ENCODE measurements around the gene EOMES.

The EOMES gene

DNA sequence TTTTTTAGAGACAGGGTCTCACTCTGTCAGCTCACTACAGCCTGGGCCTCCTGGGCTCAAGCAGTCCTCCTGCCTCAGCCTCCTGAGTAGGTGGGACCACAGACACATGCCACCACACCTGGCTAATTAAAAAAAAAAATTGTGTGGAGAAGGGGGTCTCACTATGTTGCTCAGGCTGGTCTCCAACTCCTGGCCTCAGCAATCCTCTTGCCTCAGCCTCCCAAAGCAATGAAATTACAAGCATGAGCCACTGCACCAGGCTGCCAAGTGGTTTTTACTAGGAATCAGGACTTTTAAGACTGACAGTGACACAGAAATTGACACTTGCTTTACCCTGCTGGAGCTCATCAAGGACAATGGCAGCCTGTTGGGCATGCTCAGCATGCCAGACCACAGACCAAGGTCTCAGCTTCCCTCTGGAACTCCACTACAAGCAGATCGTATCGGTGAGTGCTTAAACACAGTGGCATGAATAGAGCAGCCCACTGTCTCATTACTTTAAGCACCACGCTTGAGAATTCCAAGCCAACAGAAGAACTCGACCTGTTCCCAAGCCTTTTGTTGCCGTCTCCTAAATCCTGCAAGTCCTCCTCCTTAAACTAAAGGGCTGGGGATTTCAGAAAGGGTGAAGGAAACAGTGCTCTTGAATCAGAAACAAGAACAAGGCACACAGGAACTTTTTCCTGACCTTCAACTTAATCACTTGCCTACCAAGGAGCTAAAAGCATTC, 41.4 kb downstream of the EOMES start:
- DNase-seq (ENCODE audit: low read depth in 2 of 2) = no peak

DNA sequence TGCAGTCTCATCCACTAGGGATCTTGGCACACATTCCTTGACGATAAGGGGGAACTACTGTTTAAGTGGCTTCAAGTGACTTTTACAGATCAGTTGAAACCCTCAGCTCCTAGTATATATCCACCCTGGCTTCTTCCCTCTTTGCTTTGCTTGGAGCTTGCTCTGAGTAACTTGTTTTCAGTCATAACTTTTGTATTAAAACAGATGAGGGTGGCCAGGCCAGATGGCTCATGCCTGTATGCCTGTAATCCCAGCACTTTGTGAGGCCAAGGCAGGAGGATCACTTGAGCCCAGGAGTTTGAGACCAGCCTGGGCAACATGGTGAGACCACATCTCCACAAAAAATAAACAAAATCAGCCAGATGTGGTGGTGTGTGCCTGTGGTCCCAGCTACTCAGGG, 42.4 kb downstream of the EOMES start:
- no peak for DNase-seq (ENCODE audit: low read depth in 2 of 2)

DNA sequence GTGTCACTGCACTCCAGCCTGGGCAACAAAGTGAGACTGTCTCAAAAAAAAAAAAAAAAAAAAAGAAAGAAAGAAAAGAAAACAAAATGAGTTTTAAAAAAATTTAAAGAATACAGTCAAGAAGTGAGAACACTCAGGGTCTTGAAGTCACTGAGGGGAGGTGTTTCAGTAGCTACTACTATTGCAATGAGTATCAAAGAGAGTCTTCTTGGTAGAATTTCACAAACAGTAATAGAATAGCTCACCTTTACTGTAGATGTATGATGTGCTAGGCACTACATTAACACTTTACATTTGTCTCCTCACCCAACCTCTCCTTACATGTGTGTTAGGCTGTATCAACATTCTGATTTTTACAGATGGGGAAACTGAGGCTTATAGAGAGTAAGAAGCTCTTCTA, 43.9 kb downstream of the EOMES start:
- no peak for DNase-seq (ENCODE audit: low read depth in 2 of 2)

DNA sequence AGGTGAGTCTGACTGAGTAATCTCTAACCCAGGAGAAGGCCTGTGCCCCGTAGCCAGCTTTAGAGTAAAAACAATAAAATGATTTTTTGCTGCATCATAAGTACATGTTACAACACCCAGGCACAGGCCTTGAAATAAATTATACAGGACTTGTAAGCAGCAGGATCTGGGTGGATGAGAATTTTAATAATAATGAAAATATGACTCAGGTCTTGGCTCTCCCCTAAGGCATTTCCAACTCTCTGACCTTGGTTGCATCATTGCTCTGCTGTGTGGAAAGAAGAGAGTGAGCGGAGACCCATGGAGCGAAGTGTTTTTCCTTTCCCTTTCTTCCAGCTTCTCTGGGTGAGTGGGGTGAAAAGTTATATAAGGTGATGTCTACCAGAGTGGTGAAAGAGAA, 44.6 kb downstream of the EOMES start:
- no peak for DNase-seq (ENCODE audit: low read depth in 2 of 2)

DNA sequence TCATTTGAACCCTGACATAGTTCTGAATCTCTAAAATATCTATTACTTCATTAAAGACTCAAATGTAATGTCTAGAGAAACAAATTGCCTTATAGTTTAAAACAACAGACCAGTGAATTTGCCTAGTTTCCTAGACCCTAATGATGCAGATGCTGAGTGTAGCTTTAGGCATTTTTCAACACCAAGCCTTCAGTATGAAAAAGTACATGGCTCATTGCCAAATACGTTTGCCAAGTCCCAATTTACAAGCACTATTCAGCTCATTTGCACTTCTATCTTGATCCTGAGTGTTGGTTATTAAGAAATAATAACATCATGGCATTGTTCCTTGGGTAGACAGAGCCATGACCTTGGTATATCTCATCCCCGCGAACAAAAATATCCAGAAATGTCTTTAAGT, 46.8 kb downstream of the EOMES start:
- DNase-seq (ENCODE audit: low read depth in 2 of 2) = no peak

DNA sequence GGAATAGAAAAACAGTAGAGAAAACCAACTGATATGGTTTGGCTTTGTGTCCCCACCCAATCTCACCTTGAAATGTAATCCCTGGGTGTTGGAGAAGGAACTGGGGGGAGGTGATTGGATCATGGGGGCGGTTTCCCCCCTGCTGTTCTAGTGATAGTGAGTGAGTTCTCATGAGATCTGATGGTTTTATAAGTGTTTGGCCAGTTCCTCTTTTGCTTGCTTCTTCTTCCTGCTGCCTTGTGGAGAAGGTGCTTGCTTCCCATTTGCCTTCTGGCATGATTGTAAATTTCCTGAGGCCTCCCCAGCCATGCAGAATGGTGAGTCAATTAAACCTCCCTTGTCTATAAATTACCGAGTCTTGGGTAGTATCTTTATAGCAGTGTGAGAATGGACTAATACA, 48.4 kb downstream of the EOMES start:
- DNase-seq (ENCODE audit: low read depth in 2 of 2) = no peak

DNA sequence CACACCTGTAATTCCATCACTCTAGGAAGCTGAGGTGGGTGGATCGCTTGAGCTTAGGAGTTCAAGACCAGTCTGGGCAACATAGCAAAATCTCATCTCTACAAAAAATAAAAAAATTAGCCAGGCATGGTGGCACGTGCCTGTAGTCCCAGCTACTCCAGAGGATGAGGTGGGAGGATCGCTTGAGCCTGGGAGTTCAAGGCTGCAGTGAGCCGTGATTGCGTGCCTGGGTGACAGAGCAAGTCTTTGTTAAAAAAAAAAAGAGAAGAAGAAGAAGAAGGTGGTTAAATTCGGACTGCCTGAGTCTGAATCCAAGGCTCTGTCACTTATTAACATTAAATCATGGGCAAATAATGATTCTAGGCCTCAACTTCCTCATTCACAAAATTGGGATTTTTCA, 51.0 kb downstream of the EOMES start:
- no peak for DNase-seq (ENCODE audit: low read depth in 2 of 2)

DNA sequence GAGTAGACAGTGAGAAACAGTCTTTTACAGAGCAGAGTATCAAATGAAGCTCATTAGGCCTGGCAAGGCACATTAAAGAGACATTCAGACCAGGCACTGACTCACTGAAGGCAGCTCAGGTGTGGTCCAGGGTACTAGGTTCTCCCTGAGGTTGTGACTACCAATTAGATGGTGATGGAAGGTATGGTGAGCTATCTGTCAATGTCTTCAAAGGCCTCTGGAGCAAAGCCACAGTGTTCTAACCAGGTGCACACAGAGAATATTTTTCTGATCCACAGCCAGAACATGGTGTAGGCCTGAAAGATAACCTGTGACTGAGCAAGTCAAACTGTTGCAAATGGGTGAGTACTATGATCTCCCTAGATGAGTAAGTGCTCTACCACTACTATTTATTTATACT, 51.5 kb downstream of the EOMES start:
- no peak for DNase-seq (ENCODE audit: low read depth in 2 of 2)

DNA sequence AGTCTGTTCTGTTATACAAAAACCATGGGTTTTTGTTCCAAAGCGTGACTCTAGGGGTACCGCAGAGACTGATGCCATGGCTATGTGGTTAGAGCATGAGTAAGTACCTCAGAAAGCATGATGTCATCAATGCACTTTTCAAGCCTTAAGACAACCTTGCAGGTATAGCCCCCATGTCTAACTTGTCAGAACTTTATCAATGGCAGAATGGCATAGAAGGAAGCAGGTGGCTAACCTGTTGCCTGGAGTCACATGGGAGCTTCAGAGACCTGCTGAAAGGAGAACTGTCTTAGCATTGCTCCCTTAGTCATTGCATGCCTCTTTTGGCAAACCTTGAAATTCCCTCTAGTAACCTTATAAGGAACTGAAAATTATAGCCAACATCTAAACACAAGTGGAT, 52.5 kb downstream of the EOMES start:
- DNase-seq (ENCODE audit: low read depth in 2 of 2) = no peak

DNA sequence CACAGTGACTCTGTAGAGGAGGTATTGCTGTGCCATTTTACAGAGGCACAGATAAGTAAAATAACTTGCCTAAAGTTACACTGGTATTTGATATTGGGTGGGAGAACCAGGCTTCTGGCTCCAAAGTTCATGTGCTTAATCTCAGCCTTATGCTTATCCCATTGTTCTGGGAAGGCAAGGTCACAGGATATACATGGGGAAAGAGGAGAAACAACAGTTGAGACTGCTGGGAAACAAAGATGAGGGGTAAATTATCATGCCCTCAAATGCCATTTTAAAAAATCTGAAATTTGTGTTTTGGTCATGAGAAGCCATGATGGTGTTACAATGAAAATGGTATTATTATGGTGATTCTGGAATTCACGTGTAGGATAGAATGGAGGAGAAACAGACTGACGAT, 54.4 kb downstream of the EOMES start:
- no peak for DNase-seq (ENCODE audit: low read depth in 2 of 2)

DNA sequence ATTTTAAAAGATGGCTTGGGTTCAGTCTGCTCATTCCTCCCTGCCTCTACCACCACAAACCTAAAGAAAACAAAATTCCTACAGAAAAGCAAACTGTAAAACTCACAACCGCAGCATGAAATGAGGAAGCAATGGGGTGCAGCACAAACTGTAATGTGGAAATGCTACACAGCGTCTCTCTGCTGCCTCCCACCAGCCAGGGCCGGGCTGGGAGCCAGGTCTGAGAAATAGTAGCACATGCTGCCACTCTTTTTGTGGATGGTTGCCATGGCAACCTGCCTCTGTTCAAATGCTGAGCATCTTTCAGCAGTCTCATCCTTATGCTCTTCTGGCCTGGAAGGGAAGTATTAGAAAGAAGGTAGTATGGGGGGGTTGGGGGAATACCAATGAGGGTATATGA, 55.4 kb downstream of the EOMES start:
- no peak for DNase-seq (ENCODE audit: low read depth in 2 of 2)

DNA sequence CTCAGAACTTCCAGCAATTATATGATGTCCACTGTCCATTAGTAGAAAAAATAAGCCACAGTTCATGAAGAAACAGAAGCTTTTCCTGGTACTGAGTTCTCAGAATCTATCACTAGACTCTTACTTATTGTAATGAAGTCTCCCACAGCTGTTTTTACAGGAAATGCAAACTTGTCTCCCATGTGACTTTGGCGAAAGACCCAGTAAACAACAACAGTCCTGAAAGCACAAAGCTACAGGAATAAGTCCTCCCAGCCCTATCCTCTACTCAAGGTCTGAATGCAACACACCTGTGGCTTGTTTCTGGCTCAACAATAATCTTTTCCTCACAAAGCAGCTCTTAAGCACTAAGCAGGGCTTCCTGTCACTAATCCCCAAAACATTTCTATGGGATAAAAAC, 55.9 kb downstream of the EOMES start:
- DNase-seq (ENCODE audit: low read depth in 2 of 2) = no peak

Data from stimulated activated CD4-positive, alpha-beta T cell treated with anti-CD3 and anti-CD28 coated beads, Interleukin-1b, Interleukin-23, amount 100 ng/mL, for 1 hour (primary cell).